Bone marrow (tissue), 2 donors: ENCODE measurements around the gene PTPRH.
"Not testable (repeated sequence)": the region's sequence is repeated elsewhere in the genome, so short reads cannot be mapped to it uniquely, and the experiment has no call there.

Source experiments
- DNase-seq, 2 donors: peaks; one replicate each; lab custom pipeline; 2025; lab: John Stamatoyannopoulos, UW

PTPRH gene

DNA sequence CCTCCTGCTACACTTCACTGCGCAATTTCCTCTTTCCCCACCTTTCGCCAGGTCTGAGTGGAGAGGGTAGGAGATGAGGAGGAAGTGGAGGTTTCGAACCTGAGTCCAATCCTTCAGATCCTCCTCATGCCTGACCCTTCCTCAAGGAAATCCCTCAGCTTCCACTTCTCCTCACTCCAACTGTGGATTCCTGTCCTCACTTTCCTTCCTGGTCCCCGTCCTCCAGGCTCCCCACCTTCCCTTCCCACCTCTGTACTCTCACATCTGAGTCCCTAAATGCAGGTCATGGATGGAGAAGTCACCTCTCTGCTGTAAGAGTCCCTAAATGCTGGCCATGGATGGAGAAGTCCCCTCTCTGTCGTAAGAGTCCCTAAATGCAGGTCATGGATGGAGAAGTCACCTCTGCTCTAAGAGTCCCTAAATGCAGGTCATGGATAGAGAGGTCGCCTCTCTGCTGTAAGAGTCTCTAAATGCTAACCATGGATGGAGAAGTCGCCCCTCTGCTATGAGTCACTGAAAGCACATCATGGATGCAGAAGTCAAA is 16.2 kb upstream of the PTPRH start:
- DNase-seq = no peak

DNA sequence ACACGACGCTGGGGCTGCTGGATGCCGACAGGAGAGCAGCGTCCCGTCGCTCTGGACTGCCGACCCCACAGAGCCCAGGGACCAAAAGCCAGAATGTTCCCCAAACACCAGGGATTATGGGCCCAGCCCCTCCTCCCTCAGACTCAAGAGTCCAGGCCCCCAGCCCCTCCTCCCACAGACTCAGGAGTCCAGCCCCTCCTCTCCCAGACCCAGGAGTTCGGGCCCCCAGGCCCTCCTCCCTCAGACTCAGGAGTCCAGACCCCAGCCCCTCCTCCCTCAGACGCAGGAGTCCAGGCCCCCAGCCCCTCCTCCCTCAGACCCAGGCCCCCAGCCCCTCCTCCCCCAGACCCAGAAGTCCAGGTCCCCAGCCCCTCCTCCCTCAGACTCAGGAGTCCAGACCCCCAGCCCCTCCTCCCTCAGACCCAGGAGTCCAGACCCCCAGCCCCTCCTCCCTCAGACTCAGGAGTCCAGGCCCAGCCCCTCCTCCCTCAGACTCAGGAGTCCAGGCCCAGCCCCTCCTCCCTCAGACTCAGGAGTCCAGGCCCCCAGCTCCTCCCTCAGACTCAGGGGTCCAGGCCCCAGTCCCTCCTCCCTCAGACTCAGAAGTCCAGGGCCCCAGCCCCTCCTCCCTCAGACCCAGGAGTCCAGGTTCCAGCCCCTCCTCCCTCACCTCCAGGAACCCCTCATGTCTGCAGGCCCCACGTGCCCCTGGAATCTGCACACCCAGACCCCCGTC is 15.5 kb upstream of the PTPRH start:
- not testable (repeated sequence) for DNase-seq

DNA sequence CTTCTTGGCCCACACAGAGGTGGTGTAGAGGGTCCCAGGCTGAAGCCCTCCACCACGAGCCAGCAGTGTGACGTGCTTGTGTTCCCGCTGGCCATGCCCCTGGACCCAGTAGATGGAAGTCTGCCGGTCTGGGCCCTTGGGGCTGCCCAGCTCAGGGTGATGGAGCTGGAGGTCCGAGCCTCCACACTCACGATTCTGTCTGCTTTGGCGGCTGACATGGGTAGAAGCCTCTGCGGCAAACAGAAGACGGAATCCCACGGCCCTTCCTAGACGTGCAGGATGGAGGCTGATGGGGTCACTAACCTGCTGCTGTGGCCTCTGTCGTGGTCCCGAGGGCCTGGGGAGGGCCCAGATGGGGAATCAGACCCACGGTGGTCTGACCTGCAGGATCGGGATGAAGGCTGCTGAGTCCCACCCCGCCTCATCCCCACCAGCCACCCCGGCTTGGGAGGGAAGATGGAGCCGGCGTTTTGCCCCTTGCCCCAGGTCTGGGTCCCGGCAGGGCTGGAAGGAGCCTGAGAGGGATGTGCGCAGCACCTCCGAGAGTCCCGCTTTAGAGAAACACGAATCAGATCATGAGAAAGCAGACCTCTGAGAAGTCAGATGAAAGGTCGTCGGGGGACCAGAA is 14.9 kb upstream of the PTPRH start:
- no peak for DNase-seq

DNA sequence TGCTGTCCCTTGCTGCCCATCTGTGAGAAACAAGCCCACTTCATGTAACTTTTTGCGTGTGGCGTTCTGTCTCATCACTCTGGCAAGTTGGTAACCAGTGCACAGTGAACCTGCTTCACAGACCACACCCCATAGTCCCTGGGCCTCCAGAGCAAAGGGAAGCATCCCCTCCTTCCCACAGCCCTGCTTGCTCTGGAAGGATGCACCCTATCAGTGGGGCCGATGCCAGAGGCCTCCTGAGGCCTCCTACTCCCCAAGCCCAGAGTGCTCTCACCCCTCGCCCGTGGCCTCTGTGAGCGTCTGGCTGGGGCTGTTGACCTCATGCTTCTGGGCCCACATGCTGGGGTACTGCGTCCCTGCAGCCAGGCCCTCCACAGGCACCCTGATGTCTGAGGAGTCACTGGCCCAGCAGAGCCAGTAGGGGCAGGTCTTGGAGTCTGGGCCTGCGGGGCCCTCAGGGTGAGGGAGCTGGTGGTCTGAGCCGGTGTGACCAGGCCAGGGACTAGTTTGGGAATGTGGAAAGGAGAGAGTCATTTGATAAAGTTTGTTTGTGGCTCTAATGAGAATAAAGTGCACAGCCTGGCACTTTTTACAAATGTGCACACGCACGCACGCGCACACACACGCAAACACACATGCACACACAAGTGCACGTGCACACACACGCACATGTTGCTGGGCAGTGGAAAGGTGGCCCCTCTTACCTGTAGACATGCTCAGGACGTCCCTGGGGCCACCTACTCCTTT is 14.2 kb upstream of the PTPRH start:
- DNase-seq = no peak

DNA sequence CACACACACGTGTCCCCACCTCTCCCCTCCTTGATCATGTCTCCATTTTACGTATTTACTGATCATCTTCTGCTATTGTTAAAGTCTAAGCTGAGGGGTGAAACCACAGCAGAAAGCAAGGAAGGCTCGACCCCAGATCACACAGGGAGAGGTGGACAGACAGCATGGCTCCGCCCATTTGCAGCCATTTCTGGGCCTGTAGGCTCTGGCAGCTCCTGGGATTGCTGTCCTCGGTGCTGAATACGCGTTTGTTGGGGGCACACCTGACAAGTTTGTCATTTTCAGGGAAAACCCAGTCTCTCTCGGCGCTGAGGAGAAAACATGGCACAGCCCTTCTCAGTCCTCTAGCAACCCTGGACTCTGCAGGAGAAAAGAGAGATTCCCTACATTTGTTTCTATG is 11.2 kb upstream of the PTPRH start:
- DNase-seq = no peak

DNA sequence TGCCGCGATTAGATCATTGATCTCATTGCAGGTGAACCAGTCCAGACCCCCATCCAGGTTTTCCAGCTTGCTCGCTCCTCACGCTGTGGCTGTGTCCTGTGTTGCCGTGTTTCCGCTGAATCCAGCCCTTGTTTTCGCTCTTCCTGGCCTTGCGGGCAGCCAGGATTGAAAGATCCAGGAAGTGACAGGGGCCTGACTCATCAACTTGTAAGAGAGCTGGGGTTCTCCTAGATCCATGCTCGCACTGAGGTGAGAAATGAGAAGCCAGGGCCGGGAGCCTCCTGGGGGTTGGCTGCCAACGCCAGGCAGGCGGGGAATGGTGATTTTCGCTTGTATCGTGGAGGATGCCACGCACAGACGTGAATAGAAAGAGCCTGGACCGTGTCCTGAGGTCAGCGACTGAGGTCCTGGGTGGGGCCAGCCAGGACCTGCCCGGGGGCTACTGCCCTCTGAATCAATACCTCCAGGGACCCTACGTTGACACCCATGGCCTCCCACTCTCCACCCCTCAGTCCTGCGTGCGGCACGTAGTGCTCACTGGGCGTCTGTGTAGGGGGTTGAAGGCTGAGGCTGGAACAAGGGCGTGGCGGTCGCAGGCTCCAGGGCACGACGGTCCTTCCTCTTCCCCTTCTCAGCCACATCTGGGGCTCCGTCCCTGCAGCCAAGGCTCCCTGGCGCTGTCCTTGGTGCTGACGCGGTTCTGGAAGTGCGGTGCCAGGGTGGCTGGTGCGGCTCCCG is 7.3 kb upstream of the PTPRH start:
- peak; percentile 58 to 91 for DNase-seq

DNA sequence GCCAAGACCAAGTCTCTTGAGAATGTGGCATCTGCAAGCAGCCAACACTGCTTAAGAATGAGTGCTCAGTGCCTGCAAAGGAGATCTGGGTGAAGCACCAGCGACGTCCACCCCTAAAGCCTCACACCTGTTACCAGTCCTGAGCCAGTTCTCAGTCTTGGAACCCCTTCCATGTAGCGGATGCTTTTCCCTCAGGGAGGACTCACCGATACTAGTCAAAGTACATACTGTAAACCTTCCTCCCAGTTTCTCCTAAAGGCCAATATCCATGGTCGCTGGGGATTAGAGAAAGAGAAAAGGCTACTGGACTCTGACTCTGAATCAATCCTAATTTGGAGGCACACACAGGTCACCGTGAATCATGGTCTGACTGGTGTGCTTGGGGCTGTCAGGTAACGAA is 4.2 kb upstream of the PTPRH start:
- DNase-seq = no peak

DNA sequence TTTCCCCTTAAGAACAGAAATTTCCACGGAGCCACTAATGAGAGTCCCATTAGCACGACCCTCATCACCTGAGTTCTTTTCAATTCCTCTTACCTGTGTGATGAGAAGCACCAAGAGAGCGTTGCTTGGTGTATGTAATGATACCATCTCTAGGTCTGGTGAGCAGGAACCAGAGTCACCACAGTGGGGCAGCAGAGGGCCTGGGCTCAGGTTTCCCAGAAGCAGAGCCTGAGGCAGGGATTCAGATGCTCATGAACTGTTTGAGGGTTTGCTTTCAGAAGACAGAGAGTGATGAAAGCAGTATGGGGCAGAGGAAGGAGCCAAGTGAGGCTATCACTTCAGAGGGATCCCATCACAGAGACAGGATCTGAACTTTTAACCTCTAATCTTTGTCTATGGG is 3.1 kb upstream of the PTPRH start:
- no peak for DNase-seq

DNA sequence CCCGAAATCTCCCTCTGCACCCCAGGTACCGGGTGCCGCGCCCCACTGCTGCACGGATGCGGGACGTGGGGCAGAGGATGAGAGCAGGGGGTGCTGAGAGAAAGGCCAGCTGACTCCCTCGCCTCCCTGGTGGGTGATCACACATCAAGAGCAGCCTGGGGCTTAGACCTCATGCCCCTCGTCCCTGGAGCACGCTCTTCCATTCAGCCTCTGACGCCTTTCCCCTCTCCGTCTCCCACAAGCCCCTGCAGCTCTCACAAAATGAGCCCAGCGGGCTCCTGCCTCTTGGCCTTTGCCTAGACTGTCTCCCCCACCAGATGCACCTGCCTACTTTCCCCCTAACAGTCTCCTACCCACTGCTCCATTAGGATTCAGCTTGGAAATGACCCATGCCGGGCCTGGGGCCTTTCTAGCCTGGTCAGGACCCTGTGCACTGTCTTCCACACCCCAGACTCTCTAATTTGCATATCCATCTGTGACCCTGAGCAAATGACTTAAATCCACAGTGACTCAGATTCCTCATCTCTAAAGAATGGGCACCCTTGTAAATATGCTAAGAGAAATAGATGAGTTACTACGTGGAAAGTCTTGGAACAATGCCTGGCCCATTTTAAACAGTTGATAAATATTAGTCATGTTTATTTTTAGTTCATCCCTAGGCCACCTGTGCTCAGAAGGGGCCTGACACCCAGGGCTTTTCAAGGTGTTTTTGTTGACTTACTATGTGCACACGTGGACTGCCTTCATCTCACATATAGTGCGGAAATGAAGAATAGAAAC is 582 bp upstream of the PTPRH start:
- DNase-seq = no peak

DNA sequence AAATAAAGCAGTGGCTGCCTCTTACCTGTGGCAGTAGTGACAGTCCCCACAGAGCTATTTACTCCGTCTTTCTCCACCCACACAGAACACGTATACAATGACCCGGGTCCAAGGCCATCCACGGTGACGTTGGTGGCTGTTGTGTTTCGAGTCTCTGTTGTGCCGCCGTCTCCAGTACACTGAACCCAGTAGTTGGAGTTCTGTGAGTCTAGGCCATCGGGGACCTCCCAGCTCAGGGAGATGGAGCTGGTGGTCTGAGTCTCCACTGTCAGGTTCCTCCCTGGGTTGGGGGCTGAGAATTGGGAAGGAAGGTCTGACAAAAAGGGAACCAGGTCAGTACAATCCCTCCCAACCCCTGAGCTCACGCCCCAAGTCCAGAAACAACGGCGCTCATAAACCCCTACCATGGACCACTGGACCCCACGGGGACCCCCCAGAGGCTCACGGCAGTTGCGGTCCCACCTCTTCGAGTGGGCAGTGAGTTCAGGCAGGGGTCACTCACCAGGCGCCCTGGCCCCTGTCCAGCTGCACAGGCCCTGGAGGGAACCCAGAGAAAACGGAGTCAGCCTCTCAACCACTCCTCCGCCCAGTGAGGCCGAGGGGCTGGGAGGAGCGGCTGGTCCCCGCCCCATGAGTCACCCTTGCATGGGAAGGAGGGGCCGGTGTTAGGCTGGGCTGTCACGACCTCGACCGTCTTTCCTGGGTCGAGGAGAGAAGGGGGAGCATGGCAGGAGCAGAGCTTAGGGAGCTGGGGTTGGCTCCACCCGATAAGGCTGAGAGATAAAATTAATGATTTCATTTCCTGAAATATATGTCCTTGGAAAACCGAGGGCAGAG is 2.4 kb downstream of the PTPRH start:
- DNase-seq = peak; percentile 16 to 62

DNA sequence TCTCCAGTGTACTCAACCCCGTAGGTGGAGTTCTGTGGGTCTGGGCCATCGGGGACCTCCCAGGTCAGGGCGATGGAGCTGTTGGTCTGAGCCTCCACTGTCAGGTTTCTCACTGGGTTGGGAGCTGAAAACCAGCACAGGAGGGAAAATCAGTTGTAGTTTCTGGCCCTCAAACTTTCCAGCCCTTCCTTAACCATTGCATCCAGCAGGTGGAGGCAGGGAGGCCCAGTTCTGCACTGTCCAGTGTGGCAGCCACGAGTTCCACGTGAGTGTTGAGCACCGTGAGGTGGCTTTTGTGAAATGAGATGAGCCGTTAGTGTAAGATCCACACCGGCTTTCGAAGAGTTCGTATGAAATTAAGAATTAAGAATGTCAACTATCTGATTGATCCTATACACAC is 7.1 kb downstream of the PTPRH start:
- DNase-seq = not testable (repeated sequence)

DNA sequence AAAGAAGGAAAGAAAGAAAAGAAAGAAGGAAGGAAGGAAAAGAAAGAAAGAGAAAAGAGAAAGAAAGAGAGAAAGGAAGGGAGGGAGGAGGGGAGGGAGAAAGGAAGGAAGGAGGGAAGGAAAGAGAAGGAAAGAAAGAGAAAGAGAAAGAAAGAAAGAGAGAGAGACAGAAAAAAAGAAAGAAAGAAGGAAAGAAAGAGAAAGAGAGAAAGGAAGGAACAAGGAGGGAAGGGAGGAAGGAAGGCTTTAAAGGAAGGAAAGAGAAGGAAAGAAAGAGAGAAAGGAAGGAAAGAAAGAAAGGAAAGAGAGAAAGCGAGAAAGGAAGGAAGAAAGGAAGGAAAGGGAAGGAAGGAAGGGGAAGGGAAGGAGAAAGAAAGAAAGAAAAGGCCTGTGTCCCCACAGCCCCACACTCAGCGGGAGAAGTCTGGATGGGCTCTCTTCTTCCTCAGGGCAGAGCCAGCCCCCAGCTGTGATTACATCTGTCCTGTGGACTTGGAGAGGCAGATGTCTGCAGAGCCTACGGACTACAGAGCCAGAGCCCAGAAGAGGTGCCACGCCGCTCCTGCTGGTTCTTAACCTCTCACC is 9.6 kb downstream of the PTPRH start:
- DNase-seq = no peak

DNA sequence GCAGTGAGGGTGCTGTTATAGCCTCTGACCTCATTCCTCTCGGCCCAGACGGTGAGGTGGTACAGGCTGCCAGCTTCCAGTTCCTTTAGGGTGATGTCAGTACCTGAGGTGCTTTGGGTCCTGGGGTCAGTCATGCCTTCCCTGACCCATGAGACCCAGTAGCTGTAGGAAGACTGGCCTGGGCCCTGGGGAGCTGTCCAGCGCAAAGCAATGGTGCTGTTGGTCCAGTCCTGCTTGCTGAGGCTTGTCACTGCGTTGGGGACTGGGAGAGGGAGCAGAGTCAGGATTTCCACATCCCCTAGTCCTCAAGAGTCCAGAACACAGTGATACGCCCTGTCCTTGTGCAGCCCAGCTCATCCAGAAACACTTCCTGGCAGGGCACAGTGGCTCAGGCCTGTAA is 10.7 kb downstream of the PTPRH start:
- DNase-seq = no peak

DNA sequence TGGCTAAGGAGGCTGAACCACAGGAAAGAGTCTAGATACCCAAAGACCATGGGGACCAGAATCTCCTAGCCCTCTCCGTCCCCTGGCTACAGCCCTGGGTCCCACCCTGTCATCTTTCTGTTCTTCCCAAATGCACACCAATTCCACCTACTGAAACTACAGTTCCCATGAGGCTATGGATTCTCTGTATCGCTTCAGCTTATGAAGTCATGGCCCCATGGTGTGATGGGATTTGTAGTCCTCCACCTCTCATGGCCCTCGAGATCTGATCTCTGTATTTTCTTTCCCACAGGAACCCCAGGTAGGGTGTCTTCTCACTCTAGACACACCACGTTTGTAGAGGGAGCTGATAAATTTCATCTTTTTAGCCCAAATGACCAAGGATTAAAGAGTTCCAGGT is 11.8 kb downstream of the PTPRH start:
- no peak for DNase-seq

DNA sequence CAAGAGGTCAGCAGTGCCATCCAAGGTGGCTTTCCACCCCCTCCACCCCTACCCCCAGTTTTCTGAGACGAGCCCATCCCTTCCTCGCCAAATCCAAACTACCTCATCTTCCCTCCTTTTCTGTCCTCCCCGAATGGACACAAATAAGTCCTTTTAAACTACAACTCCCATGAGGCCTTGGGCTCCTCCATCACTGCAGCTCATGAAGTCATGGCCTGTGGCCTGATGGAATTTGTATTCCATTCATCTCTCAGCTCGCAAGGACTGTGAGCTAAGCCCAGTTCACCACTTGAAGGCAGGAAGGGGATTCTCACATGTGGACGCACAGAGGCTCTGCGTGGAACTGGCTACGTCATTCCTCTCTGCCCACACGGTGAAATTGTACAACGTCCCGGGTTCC is 12.5 kb downstream of the PTPRH start:
- DNase-seq = no peak

DNA sequence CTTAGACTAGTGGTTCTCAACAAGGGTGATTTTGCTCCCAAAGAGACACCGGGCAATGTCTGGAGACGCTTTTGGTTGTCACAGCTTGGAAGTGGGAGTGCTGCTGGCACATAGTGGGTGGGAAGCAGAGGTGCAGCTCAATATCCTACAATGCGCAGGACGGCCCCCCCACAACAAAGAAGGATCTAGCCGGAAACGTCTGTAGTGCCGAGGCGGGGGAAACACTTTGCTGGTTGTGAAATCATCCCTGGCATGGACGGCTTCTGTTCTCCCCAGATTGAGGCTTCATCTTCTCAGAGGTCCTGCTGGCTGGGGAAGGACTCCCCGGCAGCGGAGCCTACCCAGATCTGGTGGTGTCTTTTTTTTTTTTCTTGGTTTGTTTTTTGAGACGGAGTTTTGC is 15.8 kb downstream of the PTPRH start:
- DNase-seq = no peak

DNA sequence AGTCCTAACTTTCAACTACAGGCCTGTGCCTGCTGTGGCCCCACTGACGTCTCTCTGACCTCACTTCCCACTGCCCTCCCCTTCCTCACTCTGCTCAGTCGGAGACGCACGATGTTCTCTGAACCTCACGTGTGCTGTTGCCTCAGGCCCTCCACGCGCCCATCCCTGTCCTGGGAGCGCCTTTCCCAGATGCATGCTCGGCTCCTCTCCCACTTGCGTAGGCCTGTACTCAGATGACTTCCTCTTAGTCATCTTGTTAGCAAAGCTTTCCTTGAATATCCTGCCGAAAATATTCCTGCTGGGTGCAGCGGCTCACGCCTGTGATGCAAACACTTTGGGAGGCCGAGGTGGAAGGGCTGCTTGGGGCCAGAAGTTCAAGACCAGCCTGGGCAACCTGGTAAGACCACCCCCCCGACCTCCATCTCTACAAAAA is 19.9 kb downstream of the PTPRH start:
- no peak for DNase-seq

DNA sequence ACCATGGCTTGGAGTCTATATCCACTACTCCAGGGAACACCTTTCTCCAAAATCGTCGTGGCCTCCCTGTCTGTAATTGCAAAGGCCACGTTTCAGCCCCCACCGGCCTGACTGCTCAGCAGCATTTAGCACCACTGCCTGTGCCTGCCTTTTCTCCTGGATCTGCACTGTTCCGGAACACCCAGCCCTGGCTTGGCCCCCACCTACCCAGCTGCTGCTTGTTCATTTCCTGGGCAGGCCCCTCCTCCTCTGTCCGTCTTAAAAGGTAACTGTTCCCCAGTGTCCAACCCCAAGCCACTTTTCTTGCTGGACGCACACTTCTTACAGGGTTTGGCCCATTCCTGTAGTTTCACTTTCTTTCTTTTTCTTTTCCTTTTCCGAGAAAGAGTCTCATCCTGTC is 20.7 kb downstream of the PTPRH start:
- no peak for DNase-seq

DNA sequence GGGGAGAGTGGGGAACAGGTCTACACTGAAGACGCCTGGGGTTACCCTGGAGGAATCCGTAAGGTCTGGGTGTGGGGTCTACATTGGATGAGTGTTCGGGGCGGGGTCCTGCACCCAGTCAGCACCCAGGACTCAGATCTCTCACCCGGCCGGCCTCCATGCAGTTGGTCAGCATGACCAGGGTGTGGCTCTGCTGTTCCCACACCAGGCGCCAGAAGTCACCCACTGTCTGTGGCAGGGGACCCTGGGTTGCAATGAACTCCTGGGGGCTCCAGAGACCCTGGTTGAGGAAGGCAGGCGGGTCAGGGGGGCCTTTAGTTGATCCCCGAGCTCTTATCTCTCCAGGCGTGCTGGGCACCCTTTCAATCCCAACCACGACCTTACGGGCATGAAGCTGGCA is 23.2 kb downstream of the PTPRH start:
- no peak for DNase-seq

DNA sequence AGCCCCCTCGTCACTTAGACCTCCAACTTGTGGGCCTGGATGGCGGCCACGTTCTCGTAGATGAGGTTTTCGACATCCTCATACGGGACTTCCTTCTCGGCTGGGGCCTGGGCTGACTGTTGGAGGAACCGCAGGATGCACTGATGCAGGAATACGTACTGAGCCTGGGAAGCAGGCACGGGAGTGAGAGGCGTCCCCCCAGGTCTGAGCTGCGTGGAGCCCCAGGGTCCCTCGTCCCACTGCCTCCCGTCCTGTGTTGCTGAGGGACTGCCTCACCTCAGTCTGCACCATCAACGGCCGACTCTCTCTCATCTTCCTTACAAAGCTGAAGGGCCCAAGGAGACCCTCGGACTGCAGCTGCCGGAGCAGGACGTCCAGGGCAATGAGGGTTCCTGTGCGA is 27.6 kb downstream of the PTPRH start:
- DNase-seq = no peak
